Mucosa of descending colon (tissue), 3 donors: Measurements from ENCODE around the gene PPP1R26. TPM values are rescaled to one million over a fixed set of nuclear protein-coding genes. Genes with fewer than 3 reads are reported as not detected.

ENCODE experiments used
- ATAC-seq: fragments of 200-7000 bp; cut with Tn5 transposase; one replicate; pipeline ENCODE4 v1.9.1; 2020; ENCODE audit warnings: mild to moderate bottlenecking, moderate library complexity
- DNase-seq, 3 donors: peaks; one replicate each; pipeline ENCODE4 v3.0.0-alpha.2; 2020
- H3K36me3 ChIP-seq: fragments of 200-600 bp; one replicate; pipeline ENCODE4 v1.8.0; 2021; ENCODE audit warnings: low read depth, mild to moderate bottlenecking
- H3K4me1 ChIP-seq: fragments of 200-600 bp; one replicate; pipeline ENCODE4 v1.8.0; 2021; ENCODE audit warnings: low read depth, mild to moderate bottlenecking
- H3K4me3 ChIP-seq: fragments of 200-600 bp; one replicate; pipeline ENCODE4 v1.8.0; 2021; ENCODE audit warnings: mild to moderate bottlenecking
- H3K9me3 ChIP-seq: fragments of 200-600 bp; one replicate; pipeline ENCODE4 v1.8.0; 2021; ENCODE audit warnings: mild to moderate bottlenecking
- CTCF ChIP-seq: fragments of 200-600 bp; IDR thresholded peaks from one replicate; pipeline ENCODE4 v1.8.0; 2022; ENCODE audit warnings: antibody characterized with exemption, mild to moderate bottlenecking
- intact Hi-C, 2 donors: fragments of 100-400 bp; cut with DNase I in 1 of 2; cut with micrococcal nuclease in 1 of 2; formaldehyde crosslinking; loops; one replicate each; pipeline versions ENCODE4 v1.11.0 to v1.11.1; 2022; cut with DNase I, micrococcal nuclease
- total RNA-seq, 3 donors: library from RNA; stranded (reverse); fragmentation: NEBNext Ultra II Directional in 2 of 3; extraction: Animal tissue kit (Norgen Biotek cat#: 25700) in 2 of 3; gene quantifications; one replicate each; pipeline versions ENCODE4 v1.2.1 to v1.2.4, GENCODE V29; 2021 to 2023
- donor health status: DM: no; HTN: no; CAD: no; lungs with moderate emphysema.
- donor health status: DM: no; HTN: no; CAD: no.
- donor health status: DM: no; HTN: yes; CAD: no.

PPP1R26 gene
- total RNA-seq, 3 donors from 2014 or later, result 16.4 to 24.5 (median 21.5) TPM

GRCh38 chr9:135489188-135489906 lies 9.8 kb downstream of the PPP1R26 start:
- DNase-seq (peak in 1 of 3 donors; percentile 7), ATAC-seq (no peak)
- H3K9me3 ChIP-seq, result no peaks in the 10 kb centered on the region
- TF ChIP-seq CTCF, result no peak
- intact Hi-C loops, result no loop called here
- H3K4me1 ChIP-seq, result no peaks in the 10 kb centered on the region
- H3K36me3 ChIP-seq, result no peaks in the 10 kb centered on the region
- H3K4me3 ChIP-seq, result no peak overlapping the region

DNA sequence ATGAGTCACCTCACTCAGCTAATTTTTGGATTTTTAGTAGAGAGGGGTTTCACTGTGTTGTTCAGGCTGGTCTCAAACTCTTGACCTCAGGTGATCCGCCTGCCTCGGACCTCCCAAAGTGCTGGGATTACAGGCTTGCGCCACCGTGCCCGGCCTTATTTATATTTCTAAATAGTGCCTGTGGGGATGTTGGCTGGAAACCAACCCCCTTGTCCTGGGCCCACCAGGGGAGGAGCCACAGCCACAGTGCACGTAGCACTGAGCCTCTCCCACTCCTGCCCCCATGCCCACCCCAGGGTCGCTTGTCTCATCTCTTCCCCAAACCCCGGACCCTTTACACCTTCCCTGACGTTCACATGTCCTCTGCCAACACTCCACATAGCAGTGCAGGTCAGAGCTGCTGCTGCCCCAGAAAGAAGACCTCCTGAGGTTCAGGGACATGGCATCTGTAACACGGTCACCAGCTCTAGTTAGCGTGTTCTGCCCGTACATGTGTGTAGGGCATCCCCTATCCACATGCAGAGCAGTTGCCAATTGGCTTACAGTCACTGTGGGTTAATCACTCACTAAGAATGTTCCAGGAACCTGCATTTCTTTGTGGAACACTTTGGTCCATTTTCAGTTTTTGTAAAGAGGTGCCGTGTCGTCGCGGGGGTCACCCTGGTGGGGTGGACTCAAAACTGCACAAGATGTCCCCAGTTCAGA lies 10.7 kb downstream of the PPP1R26 start:
- TF ChIP-seq CTCF, result no peak
- ATAC-seq (no peak), DNase-seq (peak in 1 of 3 donors; percentile 33)
- H3K36me3 ChIP-seq, result no peaks in the 10 kb centered on the region
- H3K4me3 ChIP-seq, result no peak overlapping the region
- no peaks in the 10 kb centered on the region for H3K9me3 ChIP-seq
- no peaks in the 10 kb centered on the region for H3K4me1 ChIP-seq
- intact Hi-C loops, result no loop called here

DNA sequence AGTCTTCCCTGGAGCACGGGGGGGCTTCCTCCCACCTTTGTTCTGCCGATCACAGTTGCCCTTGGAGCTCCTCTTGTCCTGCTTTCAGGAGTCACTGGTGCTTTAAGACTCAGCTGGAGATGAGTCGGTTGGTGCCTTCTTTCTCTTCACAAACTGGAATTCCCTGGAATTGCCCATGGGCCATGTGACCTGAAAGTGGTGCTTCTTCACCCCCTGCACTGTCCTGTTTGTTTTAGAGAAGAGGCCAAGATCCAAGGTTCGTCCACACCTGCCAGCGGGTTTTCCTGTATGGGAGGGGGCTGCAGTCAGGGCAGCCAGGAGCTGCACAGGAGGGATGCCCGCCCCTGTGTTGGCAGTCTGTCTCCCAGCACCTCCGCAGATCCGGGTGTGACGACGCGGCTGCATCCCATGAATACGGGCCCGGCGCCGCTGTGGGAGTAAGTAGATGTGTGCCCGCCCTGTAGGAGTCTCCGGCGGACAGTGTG lies 11.4 kb downstream of the PPP1R26 start:
- Histone ChIP-seq H3K36me3 (no peaks in the 10 kb centered on the region), H3K4me3 (no peak overlapping the region), H3K4me1 (no peaks in the 10 kb centered on the region), H3K9me3 (no peaks in the 10 kb centered on the region)
- intact Hi-C loops, result no loop called here
- ATAC-seq, result no peak
- TF ChIP-seq CTCF, result no peak
- DNase-seq, result peak in 1 of 3 donors; percentile 38

- intact Hi-C loops, result no loop called here
- H3K4me3 ChIP-seq, result no peak overlapping the region
- no peaks in the 10 kb centered on the region for H3K9me3 ChIP-seq
- H3K4me1 ChIP-seq, result no peaks in the 10 kb centered on the region
- no peak for ATAC-seq
- TF ChIP-seq CTCF, result no peak
- H3K36me3 ChIP-seq, result no peaks in the 10 kb centered on the region
- DNase-seq, result no peak
These were observed 12.2 kb downstream of the PPP1R26 start for GRCh38 chr9:135491764-135492163.

GRCh38 chr9:135492886-135493669 lies 13.5 kb downstream of the PPP1R26 start:
- intact Hi-C loops, result no loop called here
- Histone ChIP-seq H3K36me3 (no peaks in the 10 kb centered on the region), H3K4me3 (no peak overlapping the region), H3K9me3 (no peaks in the 10 kb centered on the region), H3K4me1 (no peaks in the 10 kb centered on the region)
- ATAC-seq (no peak), DNase-seq (peak in 1 of 3 donors; percentile 16)
- TF ChIP-seq CTCF, result no peak
